Nephron progenitor cell (in vitro differentiated cells): Measurements from ENCODE around the gene AMMECR1.
A peak's percentile ranks its signal among the peaks of the same experiment; 100 is the strongest.

Source experiments
- DNase-seq: peaks from one replicate; pipeline ENCODE4 v3.0.0; 2021
- H3K27ac Mint-ChIP-seq: 2 replicates; pipeline ENCODE4 v1.8.0; 2021; ENCODE audit warnings: mild to moderate bottlenecking, moderate library complexity, mixed read lengths
- H3K27me3 Mint-ChIP-seq: 2 replicates; pipeline ENCODE4 v1.8.0; 2021; ENCODE audit warnings: mild to moderate bottlenecking, low read depth, mixed read lengths; ENCODE audit not compliant: poor library complexity
- H3K36me3 Mint-ChIP-seq: 2 replicates; pipeline ENCODE4 v1.8.0; 2021; ENCODE audit warnings: low read depth, mixed read lengths
- H3K4me1 Mint-ChIP-seq: 2 replicates; pipeline ENCODE4 v1.8.0; 2021; ENCODE audit warnings: mixed read lengths
- H3K4me3 Mint-ChIP-seq: 2 replicates; pipeline ENCODE4 v1.8.0; 2021; ENCODE audit warnings: mild to moderate bottlenecking, moderate library complexity, mixed read lengths
- H3K9me3 Mint-ChIP-seq: 2 replicates; pipeline ENCODE4 v1.8.0; 2021; ENCODE audit warnings: mild to moderate bottlenecking, moderate library complexity, mixed read lengths
- TF ChIP-seq, protein P1 (sequence below): fragments of 200-600 bp; sonication (generic); IDR thresholded peaks from 2 replicates; pipeline ENCODE4 v1.5.0; 2021; ENCODE audit warnings: antibody characterized with exemption

Gene AMMECR1

DNA sequence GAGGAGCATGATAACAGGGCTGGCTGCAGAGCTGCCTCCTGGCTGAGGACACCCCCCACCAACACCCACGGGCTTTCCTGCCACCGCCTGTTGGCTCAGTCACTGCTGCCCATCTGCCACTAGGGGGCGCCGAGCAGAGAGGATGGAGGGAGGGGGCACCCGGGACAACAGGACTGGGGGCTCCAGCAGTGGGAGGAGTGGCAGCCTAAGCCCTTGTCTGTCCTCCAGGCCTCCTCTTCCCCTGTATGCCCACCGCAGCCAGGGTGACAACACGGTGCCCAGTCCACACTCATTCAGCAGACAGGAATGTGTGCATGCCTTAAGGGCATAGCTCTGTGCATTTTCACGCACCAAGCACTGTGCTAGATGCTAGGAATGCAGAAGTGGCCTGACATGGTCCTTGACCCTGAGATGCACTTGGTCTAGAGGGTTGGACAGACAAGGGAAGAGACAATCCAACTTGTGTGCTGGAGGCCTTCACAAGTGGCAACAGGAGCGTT, 149.9 kb downstream of the AMMECR1 start:
- Mint-ChIP-seq H3K27ac (no peak overlapping the region), H3K9me3 (no peaks in the 10 kb centered on the region), H3K4me1 (peaks cover 13% of the 10 kb centered on the region), H3K27me3 (no peaks in the 10 kb centered on the region), H3K4me3 (no peak overlapping the region), H3K36me3 (peaks cover 23% of the 10 kb centered on the region)
- TF ChIP-seq, protein P1, sequence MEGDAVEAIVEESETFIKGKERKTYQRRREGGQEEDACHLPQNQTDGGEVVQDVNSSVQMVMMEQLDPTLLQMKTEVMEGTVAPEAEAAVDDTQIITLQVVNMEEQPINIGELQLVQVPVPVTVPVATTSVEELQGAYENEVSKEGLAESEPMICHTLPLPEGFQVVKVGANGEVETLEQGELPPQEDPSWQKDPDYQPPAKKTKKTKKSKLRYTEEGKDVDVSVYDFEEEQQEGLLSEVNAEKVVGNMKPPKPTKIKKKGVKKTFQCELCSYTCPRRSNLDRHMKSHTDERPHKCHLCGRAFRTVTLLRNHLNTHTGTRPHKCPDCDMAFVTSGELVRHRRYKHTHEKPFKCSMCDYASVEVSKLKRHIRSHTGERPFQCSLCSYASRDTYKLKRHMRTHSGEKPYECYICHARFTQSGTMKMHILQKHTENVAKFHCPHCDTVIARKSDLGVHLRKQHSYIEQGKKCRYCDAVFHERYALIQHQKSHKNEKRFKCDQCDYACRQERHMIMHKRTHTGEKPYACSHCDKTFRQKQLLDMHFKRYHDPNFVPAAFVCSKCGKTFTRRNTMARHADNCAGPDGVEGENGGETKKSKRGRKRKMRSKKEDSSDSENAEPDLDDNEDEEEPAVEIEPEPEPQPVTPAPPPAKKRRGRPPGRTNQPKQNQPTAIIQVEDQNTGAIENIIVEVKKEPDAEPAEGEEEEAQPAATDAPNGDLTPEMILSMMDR = peak; percentile 56
- DNase-seq = peak; percentile 57

DNA sequence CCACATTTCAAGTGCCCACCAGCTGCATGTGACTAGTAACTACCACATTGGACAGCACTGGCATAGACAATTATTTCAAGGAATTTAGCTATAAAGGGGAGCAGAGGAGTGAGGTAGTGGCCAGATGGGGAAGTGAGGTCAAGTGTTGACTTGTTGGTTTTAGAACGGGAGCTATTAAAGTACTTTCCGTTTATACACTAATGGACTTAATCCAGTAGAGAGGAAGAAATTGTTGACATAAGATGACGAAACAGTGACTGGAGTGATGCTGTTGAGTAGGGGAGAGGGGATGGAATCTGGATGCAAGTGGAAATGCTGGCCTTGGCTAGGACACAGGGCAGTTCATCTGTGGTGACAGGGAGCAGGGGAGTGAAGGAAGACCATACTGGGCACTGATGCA, 154.4 kb downstream of the AMMECR1 start:
- Mint-ChIP-seq H3K27ac (no peak overlapping the region), H3K9me3 (no peaks in the 10 kb centered on the region), H3K4me1 (peaks cover 10% of the 10 kb centered on the region), H3K27me3 (no peaks in the 10 kb centered on the region), H3K36me3 (no peaks in the 10 kb centered on the region), H3K4me3 (no peak overlapping the region)
- no peak for DNase-seq
- TF ChIP-seq, protein P1 = no peak

DNA sequence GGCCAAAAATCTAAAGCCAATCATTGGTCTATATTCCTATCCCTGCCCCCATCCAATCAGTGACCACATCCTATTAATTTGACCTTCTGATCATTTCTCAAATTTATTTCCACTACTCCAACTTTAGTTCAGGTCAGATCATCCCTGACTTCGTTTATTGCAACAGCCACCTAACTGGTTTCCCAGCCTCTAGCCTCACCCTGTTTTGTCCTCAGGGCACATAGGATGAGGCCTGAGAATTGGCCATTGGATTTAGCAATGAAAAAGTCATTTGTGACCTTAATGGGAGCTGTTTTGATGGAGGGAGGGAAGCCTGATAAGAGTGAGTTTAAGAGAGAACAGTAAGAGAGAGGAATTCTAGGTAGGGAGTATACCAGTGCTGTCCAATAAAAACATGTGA, 155.0 kb downstream of the AMMECR1 start:
- H3K4me1 Mint-ChIP-seq = peaks cover 10% of the 10 kb centered on the region
- no peaks in the 10 kb centered on the region for H3K27me3 Mint-ChIP-seq
- TF ChIP-seq, protein P1 = no peak
- no peak overlapping the region for H3K4me3 Mint-ChIP-seq
- no peak overlapping the region for H3K27ac Mint-ChIP-seq
- no peaks in the 10 kb centered on the region for H3K9me3 Mint-ChIP-seq
- no peaks in the 10 kb centered on the region for H3K36me3 Mint-ChIP-seq
- DNase-seq = no peak

DNA sequence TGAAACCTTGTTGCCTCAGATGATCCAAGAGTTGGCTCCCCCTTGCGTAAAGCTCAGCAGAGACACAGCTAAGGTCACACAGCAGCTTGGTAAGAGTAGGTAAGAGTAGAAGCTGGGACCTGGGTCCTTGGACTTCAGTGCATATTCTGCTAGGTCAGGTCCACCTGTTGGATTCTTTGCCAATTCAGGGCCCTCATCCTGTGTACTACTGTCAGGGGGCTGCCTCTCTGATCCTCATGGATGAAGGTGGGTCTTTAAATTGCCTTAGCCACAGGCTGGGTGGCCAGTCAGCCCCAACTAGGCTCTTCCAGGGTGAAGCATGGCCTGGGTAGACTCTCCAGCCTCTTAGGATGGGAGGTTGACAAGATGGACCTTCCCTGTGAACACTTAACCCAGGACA, 155.8 kb downstream of the AMMECR1 start:
- H3K27ac Mint-ChIP-seq = no peak overlapping the region
- TF ChIP-seq, protein P1 = no peak
- no peak for DNase-seq
- H3K36me3 Mint-ChIP-seq = no peaks in the 10 kb centered on the region
- H3K9me3 Mint-ChIP-seq = no peaks in the 10 kb centered on the region
- H3K4me1 Mint-ChIP-seq = peaks cover 10% of the 10 kb centered on the region
- no peak overlapping the region for H3K4me3 Mint-ChIP-seq
- H3K27me3 Mint-ChIP-seq = no peaks in the 10 kb centered on the region

DNA sequence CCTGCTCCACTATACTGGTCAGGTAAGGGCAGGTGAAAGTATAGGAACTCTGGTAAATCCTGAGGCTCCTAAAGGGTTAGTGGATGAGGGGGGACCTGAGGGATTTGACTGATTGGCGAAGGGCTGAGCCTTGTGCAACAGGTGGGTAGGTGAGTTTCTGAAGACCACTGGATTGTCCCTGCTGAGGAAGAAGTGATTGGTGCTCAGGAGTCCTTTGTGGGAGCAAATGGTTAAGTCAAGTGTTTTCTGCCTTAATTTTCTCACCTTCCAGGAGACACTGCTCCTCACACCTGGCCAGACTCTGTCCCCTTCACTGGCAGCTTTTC, 156.6 kb downstream of the AMMECR1 start:
- Mint-ChIP-seq H3K4me3 (no peak overlapping the region), H3K36me3 (peaks cover 5% of the 10 kb centered on the region), H3K27ac (no peak overlapping the region), H3K9me3 (no peaks in the 10 kb centered on the region), H3K4me1 (peaks cover 10% of the 10 kb centered on the region), H3K27me3 (no peaks in the 10 kb centered on the region)
- DNase-seq = no peak
- TF ChIP-seq, protein P1 = no peak

DNA sequence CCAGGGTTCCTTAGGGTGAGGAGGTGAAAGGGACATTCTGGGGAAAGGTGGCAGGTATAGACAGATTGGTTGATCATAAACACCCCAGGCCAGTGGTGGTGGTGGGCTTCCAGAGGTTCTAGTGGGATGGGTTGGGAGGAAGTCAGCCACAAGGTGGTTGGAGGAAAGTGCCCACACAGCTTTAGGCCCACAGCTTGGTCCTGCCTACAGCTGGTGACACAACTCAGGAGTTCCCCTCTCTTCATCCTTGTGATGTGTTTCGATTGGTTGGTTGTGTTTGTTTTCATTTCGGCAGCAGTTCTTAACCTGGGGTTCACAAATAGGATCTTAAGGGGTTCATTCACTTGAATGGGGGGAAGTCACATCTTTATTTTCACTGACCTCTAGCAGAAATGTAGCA, 158.0 kb downstream of the AMMECR1 start:
- no peaks in the 10 kb centered on the region for H3K9me3 Mint-ChIP-seq
- TF ChIP-seq, protein P1 = no peak
- no peak overlapping the region for H3K4me3 Mint-ChIP-seq
- H3K36me3 Mint-ChIP-seq = peaks cover 20% of the 10 kb centered on the region
- peak overlapping the region; percentile 61 for H3K27ac Mint-ChIP-seq
- no peak for DNase-seq
- no peaks in the 10 kb centered on the region for H3K27me3 Mint-ChIP-seq
- H3K4me1 Mint-ChIP-seq = peaks cover 10% of the 10 kb centered on the region
